NB4 (cell line): Measurements from ENCODE around the gene RHBDD1.

Source experiments
- DNase-seq: peaks from one replicate; pipeline ENCODE4 v3.0.0; 2010; ENCODE audit warnings: low read depth
- H3K4me3 ChIP-seq: one replicate; pipeline ENCODE4 v1.5.1; 2011; ENCODE audit warnings: mild to moderate bottlenecking, low read depth, low read length, moderate library complexity
- MAX ChIP-seq: IDR thresholded peaks from 2 replicates; pipeline ENCODE4 v1.6.1; 2011; ENCODE audit warnings: low read depth, low read length
- MYC ChIP-seq: IDR thresholded peaks from 2 replicates; pipeline ENCODE4 v1.6.1; 2011; ENCODE audit warnings: low read depth, low read length
- POLR2A ChIP-seq: IDR thresholded peaks from 2 replicates; pipeline ENCODE4 v1.6.1; 2011; ENCODE audit warnings: mild to moderate bottlenecking; ENCODE audit not compliant: insufficient read length; ENCODE audit errors: extremely low read depth
- TF ChIP-seq, protein P1 (sequence below): IDR thresholded peaks from one replicate; pipeline ENCODE4 v1.5.1; 2012; ENCODE audit warnings: low read depth, low read length

The RHBDD1 gene

DNA sequence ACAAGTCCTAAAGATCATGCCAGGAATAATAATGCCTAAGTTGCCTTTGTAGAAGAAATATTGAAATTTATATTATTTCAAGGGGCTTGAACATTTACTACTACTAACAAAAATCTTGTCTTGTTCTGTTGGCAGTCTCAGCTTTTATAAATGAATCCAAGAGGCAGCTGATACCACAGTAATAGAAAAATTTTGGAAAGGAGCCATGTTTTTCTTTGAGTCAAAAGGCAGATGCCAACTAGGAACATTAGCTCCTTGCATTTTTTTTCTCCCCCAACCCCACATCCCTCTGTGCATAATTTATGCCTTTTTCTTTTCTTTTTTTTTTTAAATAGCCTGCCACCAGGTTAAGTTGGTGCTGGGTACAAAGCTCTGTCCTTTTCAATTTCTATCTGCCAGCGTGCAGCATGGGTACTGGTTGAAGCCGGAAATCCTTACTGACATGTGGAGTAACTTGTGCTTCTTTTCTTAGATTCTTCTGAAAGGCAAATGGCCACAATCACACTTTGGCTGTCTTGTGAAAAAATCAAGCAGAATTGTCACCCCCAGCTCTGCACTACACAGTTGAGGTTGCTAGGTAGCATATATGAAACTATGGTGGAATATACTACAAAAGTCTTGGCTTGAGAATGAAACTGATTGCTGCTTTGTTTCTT lies 98.8 kb downstream of the RHBDD1 start:
- TF ChIP-seq MYC (no peak), MAX (no peak), POLR2A (no peak)
- TF ChIP-seq, protein P1, sequence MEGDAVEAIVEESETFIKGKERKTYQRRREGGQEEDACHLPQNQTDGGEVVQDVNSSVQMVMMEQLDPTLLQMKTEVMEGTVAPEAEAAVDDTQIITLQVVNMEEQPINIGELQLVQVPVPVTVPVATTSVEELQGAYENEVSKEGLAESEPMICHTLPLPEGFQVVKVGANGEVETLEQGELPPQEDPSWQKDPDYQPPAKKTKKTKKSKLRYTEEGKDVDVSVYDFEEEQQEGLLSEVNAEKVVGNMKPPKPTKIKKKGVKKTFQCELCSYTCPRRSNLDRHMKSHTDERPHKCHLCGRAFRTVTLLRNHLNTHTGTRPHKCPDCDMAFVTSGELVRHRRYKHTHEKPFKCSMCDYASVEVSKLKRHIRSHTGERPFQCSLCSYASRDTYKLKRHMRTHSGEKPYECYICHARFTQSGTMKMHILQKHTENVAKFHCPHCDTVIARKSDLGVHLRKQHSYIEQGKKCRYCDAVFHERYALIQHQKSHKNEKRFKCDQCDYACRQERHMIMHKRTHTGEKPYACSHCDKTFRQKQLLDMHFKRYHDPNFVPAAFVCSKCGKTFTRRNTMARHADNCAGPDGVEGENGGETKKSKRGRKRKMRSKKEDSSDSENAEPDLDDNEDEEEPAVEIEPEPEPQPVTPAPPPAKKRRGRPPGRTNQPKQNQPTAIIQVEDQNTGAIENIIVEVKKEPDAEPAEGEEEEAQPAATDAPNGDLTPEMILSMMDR, result no peak
- DNase-seq, result no peak
- H3K4me3 ChIP-seq, result no peak overlapping the region

DNA sequence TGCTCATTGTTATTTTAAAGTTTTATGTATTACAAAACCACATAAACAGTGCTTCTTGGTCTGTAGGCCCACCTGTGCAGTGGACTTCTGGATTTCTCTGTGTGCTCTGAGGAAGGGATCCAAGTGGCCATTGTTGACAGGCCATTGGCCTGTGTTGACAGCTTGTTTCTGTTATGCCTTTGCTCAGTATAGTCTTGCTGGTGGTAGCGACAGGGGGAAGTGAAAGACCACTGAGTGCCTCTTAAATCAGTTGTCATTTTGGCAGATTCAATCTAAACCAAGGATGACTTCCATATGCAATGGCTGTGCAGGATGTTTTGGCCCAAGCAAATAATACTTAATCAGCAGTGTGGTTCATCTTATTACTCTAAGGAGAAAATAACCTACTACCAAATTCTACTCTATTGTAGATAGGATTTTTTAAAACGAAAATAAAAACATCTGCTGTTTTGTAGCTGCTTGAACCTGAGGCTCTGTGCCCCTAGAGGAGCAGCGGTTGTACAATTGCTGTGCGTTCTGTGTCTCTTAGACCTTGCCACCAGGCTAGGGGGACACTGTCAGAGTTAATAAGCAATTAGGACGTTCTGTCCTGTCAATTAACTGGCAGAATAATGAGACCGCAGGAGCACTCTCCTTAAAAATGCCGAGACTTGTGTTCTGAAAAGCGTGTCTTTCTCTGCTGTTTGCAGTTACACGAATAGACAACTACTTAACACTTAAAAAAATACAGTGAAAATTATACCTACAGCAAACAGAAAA lies 108.2 kb downstream of the RHBDD1 start:
- no peak for TF ChIP-seq MAX
- TF ChIP-seq POLR2A, result no peak
- no peak for TF ChIP-seq MYC
- TF ChIP-seq, protein P1, result no peak
- H3K4me3 ChIP-seq, result no peak overlapping the region
- DNase-seq, result no peak

DNA sequence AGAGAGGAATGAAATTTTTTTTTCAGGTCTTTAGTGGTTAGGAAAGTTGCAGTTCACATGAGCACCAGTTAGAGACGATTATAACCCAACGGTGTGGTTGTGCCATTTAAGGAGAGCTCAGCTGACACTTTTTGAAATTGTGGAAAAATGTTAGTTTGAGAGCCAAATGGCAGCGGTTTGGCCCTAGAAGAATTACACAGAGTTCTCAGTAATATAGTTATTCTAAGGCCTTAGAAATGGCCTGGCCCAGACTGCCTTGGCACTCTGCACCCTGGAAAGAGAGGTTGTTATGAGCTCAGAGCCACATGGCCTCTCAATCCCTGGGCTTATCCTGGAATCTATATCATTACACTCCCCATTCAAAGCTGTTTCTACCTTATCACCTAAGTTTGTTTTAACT lies 117.4 kb downstream of the RHBDD1 start:
- no peak overlapping the region for H3K4me3 ChIP-seq
- TF ChIP-seq POLR2A (no peak), MAX (no peak), MYC (no peak)
- TF ChIP-seq, protein P1, result no peak
- DNase-seq, result no peak

DNA sequence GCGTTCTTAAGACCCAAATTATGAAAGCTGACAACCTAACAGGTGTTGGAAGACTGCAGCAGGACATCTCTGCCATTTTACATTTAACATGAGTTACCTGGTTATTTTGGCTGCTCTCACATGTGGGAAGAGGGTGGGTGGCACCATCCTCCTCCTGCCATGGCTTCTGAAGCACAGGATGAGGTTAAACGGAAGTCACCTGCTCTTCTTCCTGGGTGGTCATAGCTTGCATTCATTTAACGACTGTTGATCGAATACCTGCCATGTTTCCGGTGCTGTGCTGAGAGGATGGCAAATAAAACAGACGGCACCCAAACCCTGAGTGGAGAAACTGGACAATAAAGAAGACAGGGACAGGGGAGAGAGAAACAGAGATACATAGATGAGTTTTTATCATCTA lies 118.0 kb downstream of the RHBDD1 start:
- TF ChIP-seq MAX (no peak), POLR2A (no peak), MYC (no peak)
- TF ChIP-seq, protein P1, result no peak
- no peak overlapping the region for H3K4me3 ChIP-seq
- DNase-seq, result no peak

GRCh38 chr2:226956659-226957058 lies 120.8 kb downstream of the RHBDD1 start:
- no peak for TF ChIP-seq POLR2A
- no peak for TF ChIP-seq MYC
- TF ChIP-seq, protein P1, result no peak
- no peak for TF ChIP-seq MAX
- H3K4me3 ChIP-seq, result no peak overlapping the region
- DNase-seq, result no peak
